Liver (tissue), 9 donors: ENCODE data around the gene GEMIN5. TPM values are rescaled to one million over a fixed set of nuclear protein-coding genes. Genes with fewer than 3 reads are reported as not detected.

ENCODE experiments used
- DNase-seq: peaks from one replicate; pipeline ENCODE4 v3.0.0-alpha.2; 2017; ENCODE audit warnings: low spot score
- H3K27ac ChIP-seq, 2 donors: one replicate each; pipeline ENCODE4 v1.7.0; 2013; ENCODE audit warnings: inconsistent platforms in 2 of 2, low read length in 2 of 2, control low read depth in 1 of 2, low read depth in 1 of 2, mild to moderate bottlenecking in 1 of 2
- H3K27me3 ChIP-seq, 4 donors: one replicate each; pipeline versions ENCODE4 v1.6.1 to v1.7.0; 2013; ENCODE audit warnings: low read length in 3 of 4, inconsistent platforms in 1 of 4, mild to moderate bottlenecking in 1 of 4, moderate library complexity in 1 of 4; ENCODE audit not compliant: control insufficient read depth in 4 of 4, insufficient read depth in 4 of 4
- H3K36me3 ChIP-seq, 4 donors: one replicate each; pipeline versions ENCODE4 v1.6.1 to v1.7.0; 2013; ENCODE audit warnings: low read length in 3 of 4, mild to moderate bottlenecking in 3 of 4, low read depth in 1 of 4, moderate library complexity in 1 of 4; ENCODE audit not compliant: control insufficient read depth in 4 of 4, insufficient read depth in 3 of 4
- H3K4me1 ChIP-seq, 4 donors: one replicate each; pipeline versions ENCODE4 v1.6.1 to v1.7.0; 2013; ENCODE audit warnings: low read length in 3 of 4, mild to moderate bottlenecking in 3 of 4, moderate library complexity in 1 of 4; ENCODE audit not compliant: control insufficient read depth in 4 of 4, insufficient read depth in 4 of 4
- H3K4me3 ChIP-seq, 3 donors: one replicate each; pipeline versions ENCODE4 v1.6.1 to v1.7.0; 2013; ENCODE audit warnings: low read length in 3 of 3, control low read depth in 1 of 3, low read depth in 1 of 3, mild to moderate bottlenecking in 1 of 3
- H3K9ac ChIP-seq, 2 donors: one replicate each; pipeline ENCODE4 v1.7.0; 2013; ENCODE audit warnings: low read length in 2 of 2, mild to moderate bottlenecking in 2 of 2, moderate library complexity in 2 of 2, control low read depth in 1 of 2, low read depth in 1 of 2
- H3K9me3 ChIP-seq, 4 donors: one replicate each; pipeline versions ENCODE4 v1.6.1 to v1.7.0; 2013; ENCODE audit warnings: low read length in 3 of 4; ENCODE audit not compliant: control insufficient read depth in 4 of 4
- EGR1 ChIP-seq, 2 donors: IDR thresholded peaks; 2 replicates each; pipeline ENCODE4 v1.6.1; 2016 to 2018; ENCODE audit warnings: antibody characterized with exemption in 2 of 2, low read depth in 2 of 2
- FOXA1 ChIP-seq: IDR thresholded peaks from 2 replicates; pipeline ENCODE4 v1.6.1; 2016; ENCODE audit warnings: antibody characterized with exemption
- FOXA2 ChIP-seq: IDR thresholded peaks from 2 replicates; pipeline ENCODE4 v1.6.1; 2016; ENCODE audit warnings: antibody characterized with exemption
- GABPA ChIP-seq, 2 donors: IDR thresholded peaks in 1 of 2; conservative IDR thresholded peaks in 1 of 2; 2 replicates each; pipeline ENCODE4 v1.6.1; 2016; ENCODE audit warnings: antibody characterized with exemption in 2 of 2, mild to moderate bottlenecking in 1 of 2, moderate library complexity in 1 of 2
- HNF4A ChIP-seq, 2 donors: conservative IDR thresholded peaks; 2 replicates each; pipeline ENCODE4 v1.6.1; 2016; ENCODE audit warnings: antibody characterized with exemption in 2 of 2, mild to moderate bottlenecking in 2 of 2
- HNF4G ChIP-seq: IDR thresholded peaks from 2 replicates; pipeline ENCODE4 v1.6.1; 2016; ENCODE audit warnings: antibody characterized with exemption
- JUND ChIP-seq, 2 donors: IDR thresholded peaks; 2 replicates each; pipeline ENCODE4 v1.6.1; 2016; ENCODE audit warnings: antibody characterized with exemption in 2 of 2
- NR2F2 ChIP-seq: IDR thresholded peaks from 2 replicates; pipeline ENCODE4 v1.6.1; 2016; ENCODE audit warnings: antibody characterized with exemption
- RAD21 ChIP-seq, 2 donors: IDR thresholded peaks; 2 replicates each; pipeline ENCODE4 v1.6.1; 2016; ENCODE audit warnings: antibody characterized with exemption in 2 of 2, mild to moderate bottlenecking in 2 of 2
- RXRA ChIP-seq, 2 donors: IDR thresholded peaks; 2 replicates each; pipeline ENCODE4 v1.6.1; 2017 to 2018; ENCODE audit warnings: antibody characterized with exemption in 2 of 2, mild to moderate bottlenecking in 1 of 2
- SP1 ChIP-seq: IDR thresholded peaks from 2 replicates; pipeline ENCODE4 v1.6.1; 2018; ENCODE audit warnings: antibody characterized with exemption, mild to moderate bottlenecking
- TAF1 ChIP-seq: conservative IDR thresholded peaks from 2 replicates; pipeline ENCODE4 v1.6.1; 2016; ENCODE audit warnings: antibody characterized with exemption, mild to moderate bottlenecking
- YY1 ChIP-seq: IDR thresholded peaks from 2 replicates; pipeline ENCODE4 v1.6.1; 2016; ENCODE audit warnings: antibody characterized with exemption, mild to moderate bottlenecking
- WGBS: extraction: QIAGEN DNeasy Blood & Tissue Kit; methylation state at CpG from one replicate; pipeline ENCODE4 v1.1.7; 2013; 5-methylcytosine and 5-hydroxymethylcytosine counted together
- polyA plus RNA-seq, 2 donors: library from polyadenylated mRNA; stranded (reverse) in 1 of 2; unstranded in 1 of 2; fragments of 200-250 nt in 1 of 2; fragments of >200 nt in 1 of 2; fragmentation: Nextera tagmentation in 1 of 2; extraction: Ambion mirVana in 1 of 2; gene quantifications; one replicate each; pipeline versions ENCODE4 v1.2.1 to v1.2.3, GENCODE V29; 2013 to 2015
- total RNA-seq, 2 donors: library from RNA; depleted of rRNA; stranded (reverse); fragments of >200 nt; gene quantifications; one replicate each; pipeline ENCODE4 v1.2.3, GENCODE V29; 2014
- TF ChIP-seq, protein P1 (sequence below): IDR thresholded peaks from 2 replicates; pipeline ENCODE4 v1.6.1; 2016; ENCODE audit warnings: antibody characterized with exemption
- TF ChIP-seq, protein P2 (sequence below): IDR thresholded peaks from 2 replicates; pipeline ENCODE4 v1.6.1; 2016; ENCODE audit warnings: antibody characterized with exemption
- TF ChIP-seq, protein P3 (sequence below): IDR thresholded peaks from 2 replicates; pipeline ENCODE4 v1.6.1; 2016; ENCODE audit warnings: antibody characterized with exemption, mild to moderate bottlenecking
- TF ChIP-seq, protein P4 (sequence below): fragments of 150-350 bp; IDR thresholded peaks from 2 replicates; pipeline ENCODE4 v1.5.1; 2017; ENCODE audit warnings: improper control_type of control experiment, low read depth, low read length; ENCODE audit not compliant: missing input control
- TF ChIP-seq, protein P5 (sequence below): IDR thresholded peaks from 2 replicates; pipeline ENCODE4 v1.6.1; 2016; ENCODE audit warnings: antibody characterized with exemption
- donor health status: healthy.
- donor health status: healthy.
- donor health status: healthy.
- donor health status: healthy.
- donor health status: healthy.

GEMIN5 gene
- total and polyA plus RNA-seq, 4 donors = 3.0 to 10.3 (median 6.2) TPM

DNA sequence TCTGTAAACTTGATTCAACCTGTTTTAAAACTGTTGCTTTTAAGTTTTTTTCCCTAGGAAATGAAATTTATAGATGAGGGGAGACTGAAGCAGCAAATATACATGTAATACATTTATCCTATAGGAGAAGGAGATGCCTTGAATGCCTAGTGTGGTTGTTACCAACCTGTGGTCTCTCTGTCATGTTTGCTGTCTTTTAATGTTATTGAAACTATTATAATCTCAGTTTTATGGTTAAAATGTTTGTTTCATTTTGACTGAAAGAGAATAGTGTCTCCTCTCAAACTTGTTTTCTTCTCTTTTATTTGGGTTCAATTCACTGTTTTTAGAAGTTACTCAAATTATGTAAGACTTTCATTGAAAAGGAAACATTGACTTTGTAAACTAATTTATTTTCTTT is 18.7 kb upstream of the GEMIN5 start:
- no peak overlapping the region for H3K4me3 ChIP-seq
- H3K9ac ChIP-seq = no peak overlapping the region
- H3K9me3 ChIP-seq = no peaks in the 10 kb centered on the region
- TF ChIP-seq RXRA (IDR thresholded peaks at IDR 0.05) (no peak), FOXA1 (no peak)
- H3K27ac ChIP-seq = no peak overlapping the region
- no peaks in the 10 kb centered on the region for H3K27me3 ChIP-seq
- H3K36me3 ChIP-seq = peaks cover 0 to 32% (median 17%) of the 10 kb centered on the region in 4 donors
- DNase-seq = no peak
- peaks cover 0 to 1% (median 0%) of the 10 kb centered on the region in 4 donors for H3K4me1 ChIP-seq

DNA sequence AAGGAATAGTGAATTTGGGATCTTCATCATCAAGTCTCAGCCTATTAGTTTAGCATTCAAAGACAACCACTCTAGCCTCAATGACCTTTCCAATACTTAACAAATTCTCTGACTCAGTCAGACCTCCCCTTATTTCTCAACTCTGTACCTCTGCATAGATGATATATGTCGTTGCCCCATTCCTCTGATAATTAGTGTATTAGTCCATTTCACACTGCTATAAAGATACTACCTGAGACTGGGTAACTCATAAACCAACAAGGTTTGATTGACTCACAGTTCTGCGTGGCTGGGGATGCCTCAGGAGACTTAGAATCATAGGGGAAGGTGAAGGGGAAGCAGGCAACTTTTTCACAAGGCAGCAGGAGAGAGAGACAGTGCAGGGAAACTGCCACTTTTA is 11.8 kb upstream of the GEMIN5 start:
- H3K4me3 ChIP-seq = no peak overlapping the region
- H3K27me3 ChIP-seq = no peaks in the 10 kb centered on the region
- H3K9me3 ChIP-seq = no peaks in the 10 kb centered on the region
- H3K9ac ChIP-seq = no peak overlapping the region
- H3K4me1 ChIP-seq = peaks cover 0 to 4% (median 3%) of the 10 kb centered on the region in 4 donors
- H3K36me3 ChIP-seq = peaks cover 0 to 6% (median 0%) of the 10 kb centered on the region in 4 donors
- WGBS = 87% methylated on average over 2 of the region's 2 CpGs
- H3K27ac ChIP-seq = no peak overlapping the region
- TF ChIP-seq GABPA (IDR thresholded peaks at IDR 0.05 in 1 of 2, conservative IDR thresholded peaks at IDR 0.05 in 1 of 2) (no peak), JUND (IDR thresholded peaks at IDR 0.05) (no peak), EGR1 (IDR thresholded peaks at IDR 0.05; ENCODE audit: low read depth in 2 of 2) (no peak), SP1 (no peak), HNF4G (no peak), NR2F2 (no peak), FOXA2 (no peak), TAF1 (no peak), HNF4A (conservative IDR thresholded peaks at IDR 0.05) (no peak), RAD21 (IDR thresholded peaks at IDR 0.05) (no peak), FOXA1 (no peak), YY1 (no peak), RXRA (IDR thresholded peaks at IDR 0.05) (no peak)
- TF ChIP-seq, protein P1, sequence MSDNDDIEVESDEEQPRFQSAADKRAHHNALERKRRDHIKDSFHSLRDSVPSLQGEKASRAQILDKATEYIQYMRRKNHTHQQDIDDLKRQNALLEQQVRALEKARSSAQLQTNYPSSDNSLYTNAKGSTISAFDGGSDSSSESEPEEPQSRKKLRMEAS = no peak
- TF ChIP-seq, protein P2, sequence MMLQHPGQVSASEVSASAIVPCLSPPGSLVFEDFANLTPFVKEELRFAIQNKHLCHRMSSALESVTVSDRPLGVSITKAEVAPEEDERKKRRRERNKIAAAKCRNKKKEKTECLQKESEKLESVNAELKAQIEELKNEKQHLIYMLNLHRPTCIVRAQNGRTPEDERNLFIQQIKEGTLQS = no peak
- TF ChIP-seq, protein P3, sequence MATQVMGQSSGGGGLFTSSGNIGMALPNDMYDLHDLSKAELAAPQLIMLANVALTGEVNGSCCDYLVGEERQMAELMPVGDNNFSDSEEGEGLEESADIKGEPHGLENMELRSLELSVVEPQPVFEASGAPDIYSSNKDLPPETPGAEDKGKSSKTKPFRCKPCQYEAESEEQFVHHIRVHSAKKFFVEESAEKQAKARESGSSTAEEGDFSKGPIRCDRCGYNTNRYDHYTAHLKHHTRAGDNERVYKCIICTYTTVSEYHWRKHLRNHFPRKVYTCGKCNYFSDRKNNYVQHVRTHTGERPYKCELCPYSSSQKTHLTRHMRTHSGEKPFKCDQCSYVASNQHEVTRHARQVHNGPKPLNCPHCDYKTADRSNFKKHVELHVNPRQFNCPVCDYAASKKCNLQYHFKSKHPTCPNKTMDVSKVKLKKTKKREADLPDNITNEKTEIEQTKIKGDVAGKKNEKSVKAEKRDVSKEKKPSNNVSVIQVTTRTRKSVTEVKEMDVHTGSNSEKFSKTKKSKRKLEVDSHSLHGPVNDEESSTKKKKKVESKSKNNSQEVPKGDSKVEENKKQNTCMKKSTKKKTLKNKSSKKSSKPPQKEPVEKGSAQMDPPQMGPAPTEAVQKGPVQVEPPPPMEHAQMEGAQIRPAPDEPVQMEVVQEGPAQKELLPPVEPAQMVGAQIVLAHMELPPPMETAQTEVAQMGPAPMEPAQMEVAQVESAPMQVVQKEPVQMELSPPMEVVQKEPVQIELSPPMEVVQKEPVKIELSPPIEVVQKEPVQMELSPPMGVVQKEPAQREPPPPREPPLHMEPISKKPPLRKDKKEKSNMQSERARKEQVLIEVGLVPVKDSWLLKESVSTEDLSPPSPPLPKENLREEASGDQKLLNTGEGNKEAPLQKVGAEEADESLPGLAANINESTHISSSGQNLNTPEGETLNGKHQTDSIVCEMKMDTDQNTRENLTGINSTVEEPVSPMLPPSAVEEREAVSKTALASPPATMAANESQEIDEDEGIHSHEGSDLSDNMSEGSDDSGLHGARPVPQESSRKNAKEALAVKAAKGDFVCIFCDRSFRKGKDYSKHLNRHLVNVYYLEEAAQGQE = no peak
- TF ChIP-seq, protein P4, sequence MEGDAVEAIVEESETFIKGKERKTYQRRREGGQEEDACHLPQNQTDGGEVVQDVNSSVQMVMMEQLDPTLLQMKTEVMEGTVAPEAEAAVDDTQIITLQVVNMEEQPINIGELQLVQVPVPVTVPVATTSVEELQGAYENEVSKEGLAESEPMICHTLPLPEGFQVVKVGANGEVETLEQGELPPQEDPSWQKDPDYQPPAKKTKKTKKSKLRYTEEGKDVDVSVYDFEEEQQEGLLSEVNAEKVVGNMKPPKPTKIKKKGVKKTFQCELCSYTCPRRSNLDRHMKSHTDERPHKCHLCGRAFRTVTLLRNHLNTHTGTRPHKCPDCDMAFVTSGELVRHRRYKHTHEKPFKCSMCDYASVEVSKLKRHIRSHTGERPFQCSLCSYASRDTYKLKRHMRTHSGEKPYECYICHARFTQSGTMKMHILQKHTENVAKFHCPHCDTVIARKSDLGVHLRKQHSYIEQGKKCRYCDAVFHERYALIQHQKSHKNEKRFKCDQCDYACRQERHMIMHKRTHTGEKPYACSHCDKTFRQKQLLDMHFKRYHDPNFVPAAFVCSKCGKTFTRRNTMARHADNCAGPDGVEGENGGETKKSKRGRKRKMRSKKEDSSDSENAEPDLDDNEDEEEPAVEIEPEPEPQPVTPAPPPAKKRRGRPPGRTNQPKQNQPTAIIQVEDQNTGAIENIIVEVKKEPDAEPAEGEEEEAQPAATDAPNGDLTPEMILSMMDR = no peak
- TF ChIP-seq, protein P5, sequence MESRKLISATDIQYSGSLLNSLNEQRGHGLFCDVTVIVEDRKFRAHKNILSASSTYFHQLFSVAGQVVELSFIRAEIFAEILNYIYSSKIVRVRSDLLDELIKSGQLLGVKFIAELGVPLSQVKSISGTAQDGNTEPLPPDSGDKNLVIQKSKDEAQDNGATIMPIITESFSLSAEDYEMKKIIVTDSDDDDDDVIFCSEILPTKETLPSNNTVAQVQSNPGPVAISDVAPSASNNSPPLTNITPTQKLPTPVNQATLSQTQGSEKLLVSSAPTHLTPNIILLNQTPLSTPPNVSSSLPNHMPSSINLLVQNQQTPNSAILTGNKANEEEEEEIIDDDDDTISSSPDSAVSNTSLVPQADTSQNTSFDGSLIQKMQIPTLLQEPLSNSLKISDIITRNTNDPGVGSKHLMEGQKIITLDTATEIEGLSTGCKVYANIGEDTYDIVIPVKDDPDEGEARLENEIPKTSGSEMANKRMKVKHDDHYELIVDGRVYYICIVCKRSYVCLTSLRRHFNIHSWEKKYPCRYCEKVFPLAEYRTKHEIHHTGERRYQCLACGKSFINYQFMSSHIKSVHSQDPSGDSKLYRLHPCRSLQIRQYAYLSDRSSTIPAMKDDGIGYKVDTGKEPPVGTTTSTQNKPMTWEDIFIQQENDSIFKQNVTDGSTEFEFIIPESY = no peak
- DNase-seq = no peak
